Measurements from ENCODE around the gene MDGA2. TPM values are rescaled to one million over a fixed set of nuclear protein-coding genes. Genes with fewer than 3 reads are reported as not detected.

The MDGA2 gene
- total and polyA plus RNA-seq, 2 of the 8 experiments (the other 6 are each of a cell fraction or from before 2014, with no cell fraction given): 0.11 to 0.69 TPM

- Histone ChIP-seq H3K9me3 (ENCODE audit: insufficient read depth in 2 of 2, low read depth in 1 of 2, low read length in 1 of 2) (no peaks in the 10 kb centered on the region), H2BK15ac (ENCODE audit: low read length) (no peak overlapping the region), H3K27me3 (replicated peaks in 1 of 4; ENCODE audit: control insufficient read depth in 3 of 4, extremely low read depth in 1 of 4, insufficient read depth in 3 of 4, low read length in 3 of 4) (no peaks in the 10 kb centered on the region), H3K79me2 (ENCODE audit: control insufficient read depth in 1 of 2, insufficient read depth in 2 of 2, low read length in 2 of 2) (no peaks in the 10 kb centered on the region), H2BK12ac (ENCODE audit: low read depth, low read length) (no peak overlapping the region), H3K27ac (ENCODE audit: low read depth, low read length) (no peak overlapping the region), H2BK120ac (replicated peaks; ENCODE audit: low read depth, low read length) (no peak overlapping the region), H4K8ac (ENCODE audit: extremely low read depth, insufficient read depth, low read length) (no peak overlapping the region), H3K23me2 (ENCODE audit: low read depth, low read length) (no peaks in the 10 kb centered on the region), H4K20me1 (replicated peaks in 1 of 2; ENCODE audit: control insufficient read depth in 1 of 2, insufficient read depth in 2 of 2, low read length in 2 of 2) (no peaks in the 10 kb centered on the region), H3K4me3 (ENCODE audit: extremely low read depth in 1 of 4, insufficient read depth in 2 of 4, low read depth in 3 of 4, low read length in 4 of 4) (no peak overlapping the region), H3K4me1 (replicated peaks in 1 of 4; ENCODE audit: control insufficient read depth in 3 of 4, insufficient read depth in 4 of 4, low read length in 3 of 4) (no peaks in the 10 kb centered on the region), H2AK5ac (ENCODE audit: low read depth, low read length) (no peak overlapping the region), H3K56ac (replicated peaks; ENCODE audit: insufficient read length, low read depth, low read length) (no peak overlapping the region), H3K79me1 (ENCODE audit: low read depth, low read length) (no peaks in the 10 kb centered on the region), H3K36me3 (ENCODE audit: control insufficient read depth in 2 of 4, insufficient read depth in 4 of 4, low read length in 3 of 4) (no peaks in the 10 kb centered on the region), H3K18ac (ENCODE audit: extremely low read depth, low read length) (no peak overlapping the region), H3K23ac (ENCODE audit: insufficient read length) (no peak overlapping the region), H2BK5ac (ENCODE audit: low read depth, low read length) (no peak overlapping the region), H3K4ac (replicated peaks; ENCODE audit: insufficient read length, low read depth, low read length) (no peak overlapping the region), H3K4me2 (ENCODE audit: insufficient read depth in 1 of 2, low read depth in 2 of 2, low read length in 2 of 2) (no peak overlapping the region), H3K9ac (replicated peaks in 1 of 4; ENCODE audit: extremely low read depth in 1 of 4, low read depth in 3 of 4, low read length in 3 of 4) (no peak overlapping the region), H4K91ac (replicated peaks; ENCODE audit: insufficient read length, low read length) (no peak overlapping the region), H2BK20ac (ENCODE audit: low read length) (no peak overlapping the region), H3K14ac (ENCODE audit: insufficient read length) (no peak overlapping the region), H2AFZ (ENCODE audit: low read length) (no peak overlapping the region), H4K5ac (ENCODE audit: insufficient read length, low read depth, low read length) (no peak overlapping the region)
- ChIA-PET POLR2A (ENCODE audit: partially characterized antibody) (no interaction called here), CTCF (ENCODE audit: partially characterized antibody) (no interaction called here)
- DNase-seq (ENCODE audit: low read depth in 1 of 2, low spot score in 2 of 2): no peak
- no peak for FAIRE-seq
- 92% methylated on average over 1 of the region's 1 CpG; no CpG with 5 or more reads in 1 of the 2 experiments for WGBS, 2 experiments (ENCODE audit: extremely low coverage in 1 of 2, insufficient coverage in 1 of 2, insufficient read length in 1 of 2, insufficient replicate concordance in 2 of 2, low coverage in 1 of 2, low lambda C conversion rate in 2 of 2, missing lambda C conversion rate in 1 of 2)
- TF ChIP-seq RAD21 (IDR thresholded peaks at IDR 0.05 in 1 of 2, conservative IDR thresholded peaks at IDR 0.05 in 1 of 2; ENCODE audit: low read depth in 2 of 2, low read length in 2 of 2) (no peak), SAP30 (IDR thresholded peaks at IDR 0.05; ENCODE audit: insufficient read depth, insufficient replicate concordance, low read length) (no peak), MAFK (IDR thresholded peaks at IDR 0.05; ENCODE audit: low read depth, low read length) (no peak), SP1 (IDR thresholded peaks at IDR 0.05; ENCODE audit: low read depth, low read length) (no peak), BCL11A (IDR thresholded peaks at IDR 0.05; ENCODE audit: low read depth in 2 of 2, low read length in 2 of 2) (no peak), TBP (IDR thresholded peaks at IDR 0.05; ENCODE audit: low read depth, low read length) (no peak), KDM5A (IDR thresholded peaks at IDR 0.05; ENCODE audit: low read length) (no peak), ASH2L (IDR thresholded peaks at IDR 0.05; ENCODE audit: low read length) (no peak), CREB1 (IDR thresholded peaks at IDR 0.05) (no peak), TEAD4 (IDR thresholded peaks at IDR 0.05; ENCODE audit: low read depth, low read length) (no peak), SUZ12 (IDR thresholded peaks at IDR 0.05; ENCODE audit: low read length) (no peak), KDM4A (IDR thresholded peaks at IDR 0.05; ENCODE audit: low read depth, low read length, severe bottlenecking) (no peak)
- TF ChIP-seq, protein P1, sequence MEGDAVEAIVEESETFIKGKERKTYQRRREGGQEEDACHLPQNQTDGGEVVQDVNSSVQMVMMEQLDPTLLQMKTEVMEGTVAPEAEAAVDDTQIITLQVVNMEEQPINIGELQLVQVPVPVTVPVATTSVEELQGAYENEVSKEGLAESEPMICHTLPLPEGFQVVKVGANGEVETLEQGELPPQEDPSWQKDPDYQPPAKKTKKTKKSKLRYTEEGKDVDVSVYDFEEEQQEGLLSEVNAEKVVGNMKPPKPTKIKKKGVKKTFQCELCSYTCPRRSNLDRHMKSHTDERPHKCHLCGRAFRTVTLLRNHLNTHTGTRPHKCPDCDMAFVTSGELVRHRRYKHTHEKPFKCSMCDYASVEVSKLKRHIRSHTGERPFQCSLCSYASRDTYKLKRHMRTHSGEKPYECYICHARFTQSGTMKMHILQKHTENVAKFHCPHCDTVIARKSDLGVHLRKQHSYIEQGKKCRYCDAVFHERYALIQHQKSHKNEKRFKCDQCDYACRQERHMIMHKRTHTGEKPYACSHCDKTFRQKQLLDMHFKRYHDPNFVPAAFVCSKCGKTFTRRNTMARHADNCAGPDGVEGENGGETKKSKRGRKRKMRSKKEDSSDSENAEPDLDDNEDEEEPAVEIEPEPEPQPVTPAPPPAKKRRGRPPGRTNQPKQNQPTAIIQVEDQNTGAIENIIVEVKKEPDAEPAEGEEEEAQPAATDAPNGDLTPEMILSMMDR (IDR thresholded peaks at IDR 0.05; ENCODE audit: control extremely low read depth in 1 of 3, insufficient read depth in 1 of 3, low read depth in 1 of 3, low read length in 3 of 3): no peak
Observed at GRCh38 chr14:46999661-47000060, 675.7 kb downstream of the MDGA2 start.

Measured in H1 (cell line).